GM23248 (cell line): Measurements from ENCODE around the gene KCNG2. TPM values are rescaled to one million over a fixed set of nuclear protein-coding genes. Genes with fewer than 3 reads are reported as not detected.
A peak's percentile ranks its signal among the peaks of the same experiment; 100 is the strongest.

Experiments
- DNase-seq: peaks from one replicate; pipeline ENCODE4 v3.0.0-alpha.2; 2015
- H2AFZ ChIP-seq: fragments of 200-600 bp; sonication (generic); 2 replicates; pipeline ENCODE4 v1.6.1; 2016; ENCODE audit warnings: antibody characterized with exemption
- H3F3A ChIP-seq: fragments of 200-600 bp; sonication (generic); 2 replicates; pipeline ENCODE4 v1.6.1; 2016; ENCODE audit warnings: mild to moderate bottlenecking, antibody characterized with exemption, mixed run types; ENCODE audit not compliant: insufficient read depth
- H3K27ac ChIP-seq: fragments of 200-600 bp; sonication (generic); 2 replicates; pipeline ENCODE4 v1.5.1; 2016; ENCODE audit warnings: mild to moderate bottlenecking
- H3K27me3 ChIP-seq: fragments of 200-600 bp; sonication (generic); replicated peaks from 2 replicates; pipeline ENCODE4 v1.6.1; 2016; ENCODE audit warnings: mild to moderate bottlenecking; ENCODE audit not compliant: insufficient read depth
- H3K36me3 ChIP-seq: fragments of 200-600 bp; sonication (generic); 2 replicates; pipeline ENCODE4 v1.6.1; 2016; ENCODE audit warnings: low read depth, mild to moderate bottlenecking
- H3K4me1 ChIP-seq: fragments of 200-600 bp; sonication (generic); 2 replicates; pipeline ENCODE4 v1.6.1; 2016; ENCODE audit warnings: mild to moderate bottlenecking; ENCODE audit not compliant: insufficient read depth
- H3K4me2 ChIP-seq: fragments of 200-600 bp; sonication (generic); one replicate; pipeline ENCODE4 v1.6.1; 2016; ENCODE audit warnings: mild to moderate bottlenecking; ENCODE audit not compliant: unreplicated experiment
- H3K4me3 ChIP-seq: fragments of 200-600 bp; sonication (generic); 2 replicates; pipeline ENCODE4 v1.5.1; 2016; ENCODE audit warnings: mild to moderate bottlenecking
- H3K79me2 ChIP-seq: fragments of 200-600 bp; sonication (generic); 2 replicates; pipeline ENCODE4 v1.6.1; 2016; ENCODE audit warnings: mild to moderate bottlenecking; ENCODE audit not compliant: insufficient read depth
- H3K9ac ChIP-seq: fragments of 200-600 bp; sonication (generic); 2 replicates; pipeline ENCODE4 v1.6.1; 2016; ENCODE audit warnings: mild to moderate bottlenecking
- H3K9me2 ChIP-seq: fragments of 200-600 bp; sonication (generic); 2 replicates; pipeline ENCODE4 v1.6.1; 2016; ENCODE audit warnings: mixed run types, mild to moderate bottlenecking, moderate library complexity; ENCODE audit not compliant: insufficient read depth
- H3K9me3 ChIP-seq: fragments of 200-600 bp; sonication (generic); one replicate; pipeline ENCODE4 v1.6.1; 2017; ENCODE audit warnings: low read depth
- H4K20me1 ChIP-seq: fragments of 200-600 bp; sonication (generic); 2 replicates; pipeline ENCODE4 v1.6.0; 2016; ENCODE audit not compliant: insufficient read depth
- EZH2 ChIP-seq: fragments of 200-600 bp; sonication (generic); IDR thresholded peaks from 2 replicates; pipeline ENCODE4 v1.6.1; 2018; ENCODE audit warnings: antibody characterized with exemption, mild to moderate bottlenecking; ENCODE audit not compliant: insufficient read depth, poor library complexity, severe bottlenecking
- EZH2phosphoT487 ChIP-seq: fragments of 200-600 bp; sonication (generic); IDR thresholded peaks from 2 replicates; pipeline ENCODE4 v1.6.1; 2018; ENCODE audit warnings: antibody characterized with exemption, moderate library complexity, mild to moderate bottlenecking, low read depth; ENCODE audit not compliant: insufficient read depth
- WGBS, 2 experiments: methylation state at CpG; one replicate each; pipeline ENCODE4 v1.1.6; 2015 to 2017; ENCODE audit warnings: low lambda C conversion rate in 2 of 2, low coverage in 1 of 2; ENCODE audit errors: missing lambda C conversion rate in 2 of 2; 5-methylcytosine and 5-hydroxymethylcytosine counted together
- in situ Hi-C: fragments of 300-500 bp; cut with MboI; formaldehyde crosslinking; loops from 2 replicates; pipeline ENCODE4 v1.15.0; 2020
- polyA plus RNA-seq: library from polyadenylated mRNA; unstranded; fragments of >200 nt; fragmentation: Nextera tagmentation; extraction: Ambion mirVana; gene quantifications from 2 replicates; pipeline ENCODE4 v1.2.1, GENCODE V29; 2016
- total RNA-seq: library from RNA; depleted of rRNA; stranded (reverse); fragments of >200 nt; shearing (Covaris generic); gene quantifications from 2 replicates; pipeline ENCODE4 v1.2.3, GENCODE V29; 2014

The KCNG2 gene
- total and polyA plus RNA-seq, 2 experiments from 2014 or later = not detected

GRCh38 chr18:79888016-79888415 is 90.3 kb downstream of the KCNG2 start:
- H3F3A ChIP-seq = no peaks in the 10 kb centered on the region; the same call in 1 of the 2 replicates
- DNase-seq = no peak
- H3K27me3 ChIP-seq = no peaks in the 10 kb centered on the region
- no peak overlapping the region for H3K4me2 ChIP-seq
- no peak overlapping the region for H3K27ac ChIP-seq
- no peaks in the 10 kb centered on the region for H3K36me3 ChIP-seq
- no peaks in the 10 kb centered on the region for H3K9me2 ChIP-seq
- no peaks in the 10 kb centered on the region for H3K4me1 ChIP-seq
- no peak overlapping the region for H3K4me3 ChIP-seq
- 72 to 81% methylated on average over 10 to 15 of the region's 16 CpGs for WGBS, 2 experiments
- in situ Hi-C loops = no loop called here
- no peak overlapping the region for H2AFZ ChIP-seq
- TF ChIP-seq EZH2phosphoT487 (no peak), EZH2 (no peak)
- no peaks in the 10 kb centered on the region for H4K20me1 ChIP-seq
- H3K9ac ChIP-seq = no peak overlapping the region
- H3K9me3 ChIP-seq = no peaks in the 10 kb centered on the region
- no peaks in the 10 kb centered on the region for H3K79me2 ChIP-seq

DNA sequence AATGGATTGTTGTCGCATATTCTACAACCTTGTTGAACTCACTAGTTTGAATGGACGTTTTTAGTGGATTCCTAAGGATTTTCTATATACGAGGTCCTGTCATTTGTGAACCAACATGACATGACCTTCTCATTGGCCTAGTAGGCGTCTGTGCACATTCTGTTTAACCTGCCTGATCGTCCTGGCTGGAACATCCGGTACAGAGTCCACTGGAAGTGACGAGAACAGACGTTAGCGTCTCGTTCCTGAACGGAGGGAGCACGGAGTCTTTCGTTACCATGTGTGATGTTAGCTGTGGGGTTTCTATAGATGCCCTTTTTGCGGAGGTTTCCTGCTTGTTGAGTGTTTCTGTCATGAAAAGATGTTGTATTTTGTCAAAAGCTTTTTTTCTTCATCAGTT is 91.8 kb downstream of the KCNG2 start:
- Histone ChIP-seq H3K4me3 (no peak overlapping the region), H3K79me2 (no peaks in the 10 kb centered on the region), H3K27ac (no peak overlapping the region), H3K9ac (no peak overlapping the region), H3F3A (peaks cover 1% of the 10 kb centered on the region; the same call in 1 of the 2 replicates), H3K27me3 (no peaks in the 10 kb centered on the region), H2AFZ (no peak overlapping the region), H3K4me2 (no peak overlapping the region), H3K4me1 (no peaks in the 10 kb centered on the region), H4K20me1 (no peaks in the 10 kb centered on the region), H3K9me2 (no peaks in the 10 kb centered on the region), H3K9me3 (no peaks in the 10 kb centered on the region), H3K36me3 (no peaks in the 10 kb centered on the region)
- DNase-seq = no peak
- in situ Hi-C loops = no loop called here
- no peak for TF ChIP-seq EZH2
- WGBS, 2 experiments = 80% methylated on average over 14 of the region's 14 CpGs

- H3K9ac ChIP-seq = no peak overlapping the region
- no peak overlapping the region for H3K27ac ChIP-seq
- DNase-seq = no peak
- no peaks in the 10 kb centered on the region for H3K79me2 ChIP-seq
- H3K9me2 ChIP-seq = no peaks in the 10 kb centered on the region
- WGBS, 2 experiments = 77 to 79% methylated on average over 5 of the region's 5 CpGs
- in situ Hi-C loops = no loop called here
- H3K9me3 ChIP-seq = no peaks in the 10 kb centered on the region
- H3K4me1 ChIP-seq = no peaks in the 10 kb centered on the region
- no peak overlapping the region for H3K4me2 ChIP-seq
- H2AFZ ChIP-seq = no peak overlapping the region
- H4K20me1 ChIP-seq = no peaks in the 10 kb centered on the region
- peaks cover 11% of the 10 kb centered on the region for H3F3A ChIP-seq
- H3K4me3 ChIP-seq = no peak overlapping the region
- TF ChIP-seq EZH2 (no peak), EZH2phosphoT487 (no peak)
- H3K36me3 ChIP-seq = no peaks in the 10 kb centered on the region
- H3K27me3 ChIP-seq = no peaks in the 10 kb centered on the region
These were observed 92.9 kb downstream of the KCNG2 start for GRCh38 chr18:79890674-79891073.

- Histone ChIP-seq H3K9me2 (no peaks in the 10 kb centered on the region), H3K27ac (no peak overlapping the region), H3K9ac (no peak overlapping the region), H3K4me1 (no peaks in the 10 kb centered on the region), H3K4me3 (no peak overlapping the region), H2AFZ (no peak overlapping the region), H3K36me3 (no peaks in the 10 kb centered on the region), H4K20me1 (no peaks in the 10 kb centered on the region), H3K79me2 (no peaks in the 10 kb centered on the region), H3K27me3 (no peaks in the 10 kb centered on the region), H3F3A (peaks cover 29% of the 10 kb centered on the region), H3K4me2 (no peak overlapping the region), H3K9me3 (peaks cover 2% of the 10 kb centered on the region)
- in situ Hi-C loops = no loop called here
- TF ChIP-seq EZH2phosphoT487 (no peak), EZH2 (no peak)
- WGBS, 2 experiments = 65 to 67% methylated on average over 3 of the region's 3 CpGs
- peak; percentile 22 for DNase-seq
These were observed 99.0 kb downstream of the KCNG2 start for GRCh38 chr18:79896738-79897137.
